Stimulated activated CD8-positive, alpha-beta memory T cell treated with anti-CD3 and anti-CD28 coated beads, Interleukin-4, amount 100 ng/mL, for 1 hour (primary cell): ENCODE measurements around the gene SNAI3.
"Not testable (repeated sequence)": the region's sequence is repeated elsewhere in the genome, so short reads cannot be mapped to it uniquely, and the experiment has no call there.

Source experiments
- DNase-seq, 2 donors: peaks; one replicate each; pipeline ENCODE4 v3.0.0-alpha.2; 2020; ENCODE audit warnings: low read depth in 2 of 2, low spot score in 1 of 2

The SNAI3 gene

DNA sequence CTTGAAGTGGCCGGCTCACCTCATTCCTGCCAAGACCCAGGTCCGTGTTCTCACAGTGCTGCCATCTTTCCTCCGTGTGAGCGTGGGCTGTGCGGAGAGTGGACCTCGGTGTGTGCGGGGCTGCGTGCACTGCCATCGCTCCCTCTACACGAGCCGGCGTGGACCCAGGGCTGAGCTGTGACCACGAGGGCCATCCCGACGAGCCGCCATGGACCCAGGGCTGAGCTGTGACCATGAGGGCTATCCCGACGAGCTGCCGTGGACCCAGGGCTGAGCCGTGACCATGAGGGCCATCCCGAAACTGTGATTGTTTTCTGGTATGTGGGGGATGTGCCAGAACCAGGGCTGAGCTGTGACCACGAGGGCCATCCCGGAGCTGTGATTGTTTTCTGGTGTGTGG is 14.5 kb downstream of the SNAI3 start:
- no peak for DNase-seq

- no peak for DNase-seq
Measured at GRCh38 chr16:88669980-88670379, 16.3 kb downstream of the SNAI3 start.

DNA sequence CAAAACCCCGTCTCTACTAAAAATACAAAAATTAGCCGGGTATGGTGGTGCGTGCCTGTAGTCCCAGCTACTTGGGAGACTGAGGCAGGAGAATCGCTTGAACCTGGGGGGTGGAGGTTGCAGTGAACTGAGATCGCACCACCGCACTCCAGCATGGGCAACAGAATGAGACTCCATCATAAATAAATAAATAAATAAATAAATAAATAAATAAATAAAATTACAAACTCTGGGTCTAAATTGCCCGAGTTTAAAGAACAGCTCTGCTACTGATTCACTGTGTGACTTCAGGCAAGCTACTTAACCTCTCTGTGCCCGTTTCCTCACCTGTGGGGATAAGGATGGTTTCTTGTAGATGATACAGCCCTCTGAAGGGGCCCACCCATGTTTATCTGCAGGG is 16.8 kb downstream of the SNAI3 start:
- DNase-seq: not testable (repeated sequence)

- no peak for DNase-seq
Measured at GRCh38 chr16:88667461-88667860, 18.8 kb downstream of the SNAI3 start.

GRCh38 chr16:88665570-88665969 is 20.7 kb downstream of the SNAI3 start:
- DNase-seq: no peak

DNA sequence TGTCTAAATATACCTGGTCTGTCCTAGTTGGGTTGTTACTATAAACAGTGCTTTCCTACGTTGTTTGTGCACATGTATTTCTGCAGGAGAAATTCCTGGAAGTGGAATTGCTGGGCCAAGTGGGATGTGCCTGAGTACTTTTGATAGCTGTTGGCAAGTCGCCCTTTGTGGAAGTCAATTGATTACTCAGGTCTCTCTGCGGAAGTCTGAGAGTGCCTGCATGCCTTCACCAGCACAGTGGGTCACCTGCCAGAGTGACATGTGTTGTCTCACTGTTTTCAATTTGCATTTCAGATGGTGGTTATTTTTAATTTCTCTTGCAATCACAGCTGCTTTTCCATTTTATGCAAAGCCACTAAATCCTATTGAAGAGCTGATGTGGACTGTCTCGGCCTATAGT is 21.2 kb downstream of the SNAI3 start:
- no peak for DNase-seq

- DNase-seq: peak; percentile 75 to 91
Measured at GRCh38 chr16:88662843-88663606, 23.3 kb downstream of the SNAI3 start, which contains the start of gene MVD. Gene MVD, minus strand, starts transcription at chr16:88663091. Its CDS starts 11 bp downstream, at chr16:88663080.

GRCh38 chr16:88662222-88662842 is 24.0 kb downstream of the SNAI3 start:
- no peak for DNase-seq

DNA sequence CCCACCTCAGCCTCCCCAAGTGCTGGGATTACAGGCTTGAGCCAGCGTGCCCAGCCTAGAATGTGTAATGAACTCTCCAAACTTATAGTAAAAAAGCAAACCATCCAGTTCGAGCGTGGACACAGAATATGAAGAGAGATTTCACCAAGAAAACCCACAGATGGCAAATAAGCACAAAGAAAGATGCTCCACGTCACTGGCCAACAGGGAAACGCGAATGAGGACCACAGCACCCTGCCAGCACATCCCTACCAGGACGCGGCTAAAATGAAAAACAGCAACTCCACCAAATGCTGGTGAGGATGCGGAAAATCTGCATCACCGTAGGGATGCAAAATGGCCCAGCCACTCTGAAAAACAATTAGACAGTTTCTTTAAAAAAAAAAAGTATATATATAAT is 24.8 kb downstream of the SNAI3 start:
- DNase-seq: no peak

- DNase-seq: no peak
Measured at GRCh38 chr16:88659160-88659559, 27.1 kb downstream of the SNAI3 start.

DNA sequence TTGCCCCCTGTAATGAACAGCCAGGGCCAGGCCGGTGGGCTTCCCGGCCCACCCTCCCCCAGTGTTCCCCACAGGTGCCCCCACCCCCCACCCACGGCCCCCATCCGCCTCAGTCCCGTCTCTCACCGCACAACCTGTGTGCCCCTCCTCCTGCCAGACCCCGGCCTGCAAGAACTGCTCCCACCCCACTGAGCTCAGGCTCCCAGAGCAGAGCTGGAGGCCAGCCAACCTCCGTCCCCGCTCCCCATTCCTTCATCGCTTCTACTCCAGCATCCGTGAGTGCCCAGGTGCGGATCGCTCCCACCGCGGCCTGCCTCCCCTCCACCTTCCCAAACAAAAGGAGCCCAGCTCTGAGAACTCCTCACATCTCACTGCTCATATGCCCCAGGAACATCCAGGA is 27.6 kb downstream of the SNAI3 start:
- no peak for DNase-seq

GRCh38 chr16:88657371-88657770 is 28.9 kb downstream of the SNAI3 start:
- no peak for DNase-seq

DNA sequence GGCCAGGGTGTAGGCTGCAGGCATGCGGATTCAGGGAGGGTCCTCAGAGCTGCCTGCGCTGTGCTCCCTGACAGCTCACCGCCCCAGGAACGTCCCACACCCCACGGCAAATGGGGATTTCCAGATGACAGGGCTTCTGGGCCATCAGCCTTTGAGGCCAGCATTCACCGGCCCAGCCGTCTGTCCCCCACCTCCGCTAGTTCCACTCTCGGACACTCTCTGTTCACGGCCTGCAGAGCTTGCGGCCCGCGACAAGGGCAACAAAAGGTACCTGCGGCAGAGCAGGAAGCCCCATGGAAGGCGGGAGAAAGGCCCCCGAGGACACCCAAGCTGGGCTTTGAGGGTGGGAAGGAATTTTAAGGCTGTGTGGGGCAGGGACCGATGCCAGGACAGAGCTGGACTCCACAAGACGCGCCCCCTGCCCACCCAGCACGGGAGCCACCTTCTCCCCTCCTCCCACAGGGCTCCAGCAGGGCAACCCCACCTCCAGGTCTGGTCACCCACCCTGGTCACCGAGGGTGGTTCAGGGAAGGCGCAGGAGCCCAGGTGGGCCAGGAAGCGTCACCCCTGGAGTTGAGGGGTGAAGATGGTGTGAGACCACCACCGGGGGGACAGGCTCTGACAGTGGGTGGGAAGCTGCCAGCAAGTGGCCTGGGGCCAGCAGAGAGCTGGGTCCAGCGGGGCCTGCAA is 29.9 kb downstream of the SNAI3 start:
- DNase-seq: no peak

DNA sequence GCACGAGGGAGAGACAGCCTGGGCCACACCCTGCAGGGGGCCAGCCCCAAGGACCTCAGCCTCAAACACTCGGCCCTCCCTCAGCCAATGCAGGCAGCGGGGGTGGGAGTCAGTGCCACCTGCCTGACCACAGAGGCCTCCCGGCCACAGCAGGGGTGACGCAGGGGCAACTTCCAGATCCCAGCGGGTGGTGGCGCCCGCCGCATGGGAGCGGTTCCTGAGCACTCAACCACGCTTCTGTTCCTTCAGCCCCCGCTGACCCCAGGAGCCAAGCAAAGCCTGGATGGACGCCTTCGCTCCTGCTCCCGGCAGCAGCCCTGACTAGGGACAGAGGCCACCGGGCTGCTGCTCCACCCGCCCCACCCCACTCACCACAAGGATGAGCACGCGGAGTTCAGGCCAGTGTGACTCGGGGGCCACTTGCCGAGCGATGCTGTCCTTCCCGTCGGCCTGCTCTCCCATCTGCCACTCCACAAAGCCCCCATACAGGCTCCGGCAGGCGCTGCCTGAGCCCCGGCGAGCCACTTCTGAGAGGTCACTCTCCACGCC is 30.5 kb downstream of the SNAI3 start:
- DNase-seq: no peak

GRCh38 chr16:88655053-88655732 is 31.1 kb downstream of the SNAI3 start:
- DNase-seq: no peak

DNA sequence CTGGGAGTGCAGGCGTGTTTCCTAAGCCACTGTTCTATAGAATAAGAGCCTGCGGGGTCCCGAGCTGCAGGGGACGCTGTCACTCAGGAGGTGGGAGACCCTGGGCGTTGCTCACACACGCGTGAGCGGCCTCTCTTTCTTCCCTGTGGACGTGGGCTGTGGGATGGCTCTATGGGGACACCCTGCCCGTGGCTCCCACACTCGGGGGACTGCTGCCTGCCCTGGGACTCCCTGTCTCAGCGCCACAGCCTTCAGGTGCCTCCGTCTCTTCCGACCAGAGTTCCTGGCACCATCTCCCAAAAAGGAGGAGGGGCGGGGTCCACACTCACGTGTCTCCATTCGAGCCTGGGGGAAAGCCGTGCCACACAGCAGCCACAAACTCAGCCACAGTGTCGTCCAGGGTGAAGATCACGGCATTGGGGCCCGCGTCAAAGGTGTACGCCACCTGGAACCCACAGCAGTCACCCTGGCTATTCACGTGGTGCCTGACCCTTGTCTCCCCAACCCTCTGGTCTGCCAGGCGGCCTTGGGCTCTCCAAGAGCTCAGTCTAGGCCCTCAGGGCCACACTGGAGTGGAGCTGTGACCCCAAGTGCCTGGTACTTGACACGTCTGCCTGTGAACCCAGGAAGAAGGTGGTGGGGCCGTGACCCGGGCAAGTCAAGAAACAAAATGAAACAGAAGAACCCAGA is 31.8 kb downstream of the SNAI3 start:
- DNase-seq: no peak

GRCh38 chr16:88653596-88654362 is 32.5 kb downstream of the SNAI3 start:
- DNase-seq: no peak

DNA sequence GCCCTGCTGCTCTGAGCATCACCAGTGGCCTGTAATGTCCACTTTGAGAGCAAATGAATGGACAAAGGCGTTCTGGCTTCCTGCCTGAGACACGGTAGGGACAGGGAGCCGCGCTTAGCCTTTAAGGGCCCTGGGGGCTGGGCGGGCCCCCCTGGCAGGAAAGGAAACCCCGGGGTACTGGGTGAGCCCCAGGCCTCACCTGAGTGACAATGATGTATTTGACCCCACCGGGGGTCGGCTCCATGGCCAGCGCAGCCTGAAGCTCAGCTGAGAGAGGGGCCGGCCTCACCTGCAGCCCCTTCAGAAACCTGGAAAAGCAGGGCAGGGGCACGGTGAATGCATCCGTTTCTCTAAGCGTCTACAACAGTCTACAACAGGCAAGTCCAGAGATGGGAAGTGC is 33.2 kb downstream of the SNAI3 start:
- DNase-seq: no peak

- no peak for DNase-seq
Measured at GRCh38 chr16:88652762-88653063, 33.6 kb downstream of the SNAI3 start.
